COR-L47 (cell line): ENCODE results near the gene PROS1.
"Not testable (repeated sequence)": the region's sequence is repeated elsewhere in the genome, so short reads cannot be mapped to it uniquely, and the experiment has no call there.

Experiments
- DNase-seq: peaks from one replicate; lab custom pipeline; 2025; lab: John Stamatoyannopoulos, UW

Gene PROS1

DNA sequence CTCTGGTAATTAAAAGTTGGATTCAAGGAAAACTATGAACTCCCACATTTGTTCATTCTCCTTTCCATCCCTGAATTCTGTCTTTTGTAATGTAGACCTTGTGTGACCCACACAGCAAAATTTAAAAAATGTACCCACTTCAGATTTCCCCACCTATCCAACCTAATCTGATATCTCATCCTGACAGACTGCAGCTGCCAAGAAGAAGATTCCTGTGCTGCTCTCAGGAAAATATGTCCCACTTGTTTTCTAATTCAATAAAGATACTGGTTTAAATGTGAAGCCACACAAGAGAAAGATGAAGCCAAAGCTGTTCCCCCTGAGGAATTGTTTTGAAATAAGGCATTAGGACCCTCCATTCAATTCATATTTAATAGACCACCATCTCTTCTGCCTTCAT lies 100.3 kb downstream of the PROS1 start:
- not testable (repeated sequence) for DNase-seq

DNA sequence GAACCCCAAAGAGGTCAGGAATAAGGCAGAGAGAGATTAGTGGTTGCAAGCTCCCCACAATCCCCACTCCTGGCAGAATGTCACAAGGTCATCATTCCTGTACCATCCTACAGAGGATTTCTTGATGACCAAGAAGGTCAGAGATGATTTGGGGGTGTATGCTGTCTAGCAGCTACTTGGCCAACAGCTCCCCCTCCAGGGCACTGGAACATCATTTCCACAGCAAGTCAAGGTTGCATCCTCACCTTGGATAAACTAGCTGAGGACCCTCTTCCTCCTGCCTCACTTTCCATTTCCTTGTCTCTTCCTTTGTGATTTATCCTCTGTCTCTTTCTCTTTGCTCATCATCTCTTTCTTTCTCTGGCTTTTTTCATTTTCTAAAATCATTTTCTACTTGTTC lies 106.3 kb downstream of the PROS1 start:
- DNase-seq: no peak

DNA sequence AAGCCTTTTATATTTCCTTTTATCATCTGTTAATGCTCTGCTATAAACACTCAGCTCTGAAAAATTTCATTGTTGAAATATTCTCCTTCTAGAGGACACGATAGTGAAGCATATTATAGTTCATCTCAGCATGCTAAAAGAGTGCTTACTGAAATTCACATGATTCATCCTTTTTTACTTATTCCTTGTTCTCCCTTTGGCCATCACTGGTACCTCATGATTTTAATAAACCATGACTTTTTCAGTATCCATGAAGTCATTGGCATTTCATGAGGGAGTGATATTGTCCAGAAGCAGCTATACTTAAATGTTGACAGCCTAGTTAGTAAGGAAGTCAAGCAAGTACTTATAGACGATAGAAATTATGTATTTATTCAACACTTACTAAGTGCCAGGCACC lies 112.7 kb downstream of the PROS1 start:
- DNase-seq: no peak

DNA sequence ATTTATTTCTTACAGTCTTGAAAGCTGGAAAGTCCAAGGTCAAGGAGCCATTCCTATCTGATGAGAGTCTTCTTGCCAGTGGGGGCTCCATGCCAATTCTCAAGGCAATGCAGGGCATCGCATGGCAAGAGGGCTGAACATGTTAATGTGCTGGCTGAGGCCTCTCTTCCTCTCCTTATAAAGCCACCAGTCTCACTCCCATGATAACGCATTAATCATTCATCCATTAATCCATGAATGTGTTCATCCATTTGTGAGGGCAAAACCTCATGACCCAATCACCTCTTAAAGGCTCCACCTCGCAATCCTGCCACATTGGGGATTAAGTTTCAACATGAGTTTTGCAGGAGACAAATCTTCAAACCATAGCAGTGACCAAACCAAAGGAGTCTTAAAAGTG lies 118.3 kb downstream of the PROS1 start:
- no peak for DNase-seq

DNA sequence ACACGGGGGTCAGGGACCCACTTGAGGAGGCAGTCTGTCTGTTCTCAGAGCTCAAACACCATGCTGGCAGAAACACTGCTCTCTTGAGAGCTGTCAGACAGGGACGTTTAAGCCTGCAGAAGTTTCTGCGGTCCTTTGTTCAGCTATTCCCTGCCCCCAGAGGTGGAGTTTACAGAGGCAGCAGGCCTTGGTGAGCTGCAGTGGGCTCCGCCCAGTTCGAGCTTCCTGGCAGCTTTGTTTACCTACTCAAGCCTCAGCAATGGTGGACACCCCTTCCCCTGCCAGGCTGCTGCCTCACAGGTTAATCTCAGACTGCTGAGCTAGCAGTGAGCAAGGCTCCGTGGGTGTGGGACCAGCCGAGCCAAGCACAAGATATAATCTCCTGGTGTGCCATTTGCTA lies 121.5 kb downstream of the PROS1 start:
- DNase-seq: not testable (repeated sequence)

DNA sequence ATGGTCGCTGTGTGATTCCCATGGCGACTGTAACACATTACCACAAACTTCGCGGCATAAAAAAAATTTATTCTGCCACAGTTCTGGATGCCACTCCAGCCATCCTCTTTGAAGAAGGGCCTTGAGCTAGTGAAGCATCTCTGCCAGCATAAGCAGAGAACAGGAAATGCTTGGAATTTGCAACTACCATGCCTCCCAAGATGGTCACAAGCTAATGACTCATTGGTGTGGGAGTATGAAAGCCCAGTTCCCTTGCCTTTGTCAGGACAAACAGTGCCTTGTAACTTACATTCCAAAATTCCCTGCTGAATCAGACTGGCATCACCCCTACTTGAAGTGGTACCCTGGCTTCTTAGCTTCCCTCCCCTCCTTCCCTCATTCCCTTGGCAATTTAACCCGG lies 129.7 kb downstream of the PROS1 start:
- DNase-seq: no peak

DNA sequence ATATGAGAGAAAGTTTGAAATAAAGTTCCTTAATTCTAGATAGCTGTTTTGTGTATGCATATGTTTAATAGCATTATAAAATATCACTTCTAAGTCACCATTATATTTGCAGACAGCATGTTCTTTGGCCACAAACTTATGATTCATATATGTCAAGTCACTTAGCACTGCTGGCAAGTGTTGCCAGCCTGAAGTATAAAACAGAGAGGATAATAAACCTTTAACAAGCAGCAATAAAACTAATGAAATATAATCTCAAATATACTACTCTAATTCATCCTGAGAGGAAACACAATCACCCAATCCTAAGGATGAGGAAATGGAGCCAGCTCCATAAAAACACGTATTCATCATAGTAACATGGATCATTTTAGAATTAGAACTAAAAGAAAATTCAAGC lies 134.5 kb downstream of the PROS1 start:
- not testable (repeated sequence) for DNase-seq
